Measurements from ENCODE around the gene CHMP6. TPM values are rescaled to one million over a fixed set of nuclear protein-coding genes. Genes with fewer than 3 reads are reported as not detected.

The CHMP6 gene
- total and polyA plus RNA-seq, 12 donors: 17.5 to 30.6 (median 22.8) TPM

DNA sequence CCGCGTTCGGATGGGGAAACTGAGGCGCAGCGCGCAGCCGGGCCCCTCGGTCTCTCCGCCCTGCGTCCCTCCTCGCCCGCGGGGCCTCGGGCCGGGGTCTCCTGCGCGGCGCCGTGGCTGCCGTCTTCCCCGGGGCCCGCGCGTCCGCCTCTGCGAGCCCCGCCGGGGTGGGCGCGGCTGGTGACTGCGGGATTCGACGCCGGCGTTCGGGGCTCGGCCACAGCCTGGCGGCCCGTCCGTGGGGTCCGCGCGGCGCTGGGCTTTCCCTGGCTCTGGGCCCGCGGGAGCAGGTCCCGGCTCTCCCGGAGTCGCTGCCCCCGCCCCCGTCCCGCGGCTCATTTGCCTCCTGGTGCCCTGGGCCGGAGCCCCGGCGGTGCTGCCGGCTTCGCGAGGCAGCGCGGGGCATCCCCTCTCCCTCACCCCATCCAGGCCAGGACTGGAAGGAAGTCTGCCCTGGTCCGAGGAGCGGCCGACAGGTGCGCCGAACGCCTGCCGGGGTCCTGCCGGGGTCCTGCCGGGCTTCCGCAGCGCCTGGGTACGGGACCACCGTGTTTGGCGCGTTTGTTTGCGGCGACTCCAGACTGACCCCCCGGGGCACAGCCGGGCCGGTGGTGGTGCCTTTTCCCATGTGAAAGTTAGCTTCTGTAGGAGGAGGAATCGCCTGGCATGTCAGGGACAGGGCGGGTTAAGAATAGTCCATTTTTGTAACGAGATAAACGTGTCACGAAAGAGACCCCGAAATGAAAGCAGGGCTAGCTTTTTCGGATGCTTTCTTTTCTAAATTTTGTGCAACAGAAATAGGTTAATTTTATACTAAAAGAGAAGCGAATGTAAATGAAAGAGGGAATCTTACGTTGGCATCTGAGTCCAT, 671 bp downstream of the CHMP6 start:
- TF ChIP-seq, protein P1, sequence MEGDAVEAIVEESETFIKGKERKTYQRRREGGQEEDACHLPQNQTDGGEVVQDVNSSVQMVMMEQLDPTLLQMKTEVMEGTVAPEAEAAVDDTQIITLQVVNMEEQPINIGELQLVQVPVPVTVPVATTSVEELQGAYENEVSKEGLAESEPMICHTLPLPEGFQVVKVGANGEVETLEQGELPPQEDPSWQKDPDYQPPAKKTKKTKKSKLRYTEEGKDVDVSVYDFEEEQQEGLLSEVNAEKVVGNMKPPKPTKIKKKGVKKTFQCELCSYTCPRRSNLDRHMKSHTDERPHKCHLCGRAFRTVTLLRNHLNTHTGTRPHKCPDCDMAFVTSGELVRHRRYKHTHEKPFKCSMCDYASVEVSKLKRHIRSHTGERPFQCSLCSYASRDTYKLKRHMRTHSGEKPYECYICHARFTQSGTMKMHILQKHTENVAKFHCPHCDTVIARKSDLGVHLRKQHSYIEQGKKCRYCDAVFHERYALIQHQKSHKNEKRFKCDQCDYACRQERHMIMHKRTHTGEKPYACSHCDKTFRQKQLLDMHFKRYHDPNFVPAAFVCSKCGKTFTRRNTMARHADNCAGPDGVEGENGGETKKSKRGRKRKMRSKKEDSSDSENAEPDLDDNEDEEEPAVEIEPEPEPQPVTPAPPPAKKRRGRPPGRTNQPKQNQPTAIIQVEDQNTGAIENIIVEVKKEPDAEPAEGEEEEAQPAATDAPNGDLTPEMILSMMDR (IDR thresholded peaks at IDR 0.05): no peak
- H3K4me1 ChIP-seq: peaks cover 11 to 41% (median 32%) of the 10 kb centered on the region in 9 donors
- DNase-seq (no peak), ATAC-seq (peak in 3 of 8 donors; percentile 2 to 21 (median 9))
- H3K27ac ChIP-seq: peak overlapping the region in 9 of 10 donors; percentile 36 to 90 (median 76)
- no peaks in the 10 kb centered on the region for H3K9me3 ChIP-seq
- peaks cover 0 to 10% (median 0%) of the 10 kb centered on the region in 7 donors for H3K27me3 ChIP-seq
- H3K4me3 ChIP-seq: peak overlapping the region; percentile 67 to 97 (median 92)
- peaks cover 0 to 28% (median 24%) of the 10 kb centered on the region in 9 donors for H3K36me3 ChIP-seq
- intact Hi-C loops (cut with DNase I): loop anchor here in 1 of 10 donors (10.0 kb wide), 1 partner anchor 242 kb away; the partner anchor contains the start of genes NDUFAF8 and TEPSIN
- WGBS, 2 donors: 4% methylated on average over 75 to 90 of the region's 90 CpGs

DNA sequence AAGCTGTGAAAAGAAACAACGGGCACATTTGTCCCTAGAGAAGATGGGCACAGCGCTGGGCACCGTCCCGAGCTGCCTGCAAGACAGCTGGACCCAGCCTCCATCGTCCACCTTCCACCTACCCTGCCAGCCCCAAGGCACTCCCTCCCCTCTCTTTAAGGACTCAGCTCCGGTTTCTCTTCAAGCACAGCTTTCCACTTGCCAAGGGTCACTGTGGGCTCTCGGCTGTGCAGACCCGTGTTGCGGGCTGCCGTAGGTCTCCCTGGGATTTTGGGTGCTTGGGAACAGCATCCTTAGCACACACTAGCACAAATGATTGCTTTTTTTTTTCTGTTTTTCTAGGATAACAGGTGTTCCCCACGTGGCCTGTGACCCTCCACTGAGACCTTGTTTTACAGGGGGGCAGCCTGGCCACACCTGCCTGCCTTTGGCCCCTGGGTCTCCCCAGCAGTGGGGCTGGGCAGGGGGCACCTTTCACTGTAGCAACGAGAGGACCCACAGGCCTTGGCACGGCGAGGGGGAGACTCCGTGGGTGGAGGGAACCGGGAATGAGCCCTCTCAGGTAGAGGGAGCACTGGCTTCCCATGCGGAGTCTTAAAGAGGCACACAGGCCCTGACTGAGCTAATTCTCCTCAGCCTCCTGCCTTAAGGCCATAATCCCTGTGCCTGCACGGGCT, 1.4 kb downstream of the CHMP6 start:
- H3K36me3 ChIP-seq: peaks cover 0 to 36% (median 31%) of the 10 kb centered on the region in 9 donors
- peak overlapping the region; percentile 67 to 97 (median 92) for H3K4me3 ChIP-seq
- ATAC-seq: no peak
- TF ChIP-seq, protein P1 (IDR thresholded peaks at IDR 0.05): no peak
- H3K27ac ChIP-seq: peak overlapping the region in 1 of 10 donors; percentile 88
- peaks cover 11 to 35% (median 32%) of the 10 kb centered on the region in 9 donors for H3K4me1 ChIP-seq
- H3K27me3 ChIP-seq: peaks cover 0 to 10% (median 0%) of the 10 kb centered on the region in 7 donors
- H3K9me3 ChIP-seq: no peaks in the 10 kb centered on the region
- WGBS, 2 donors: 62% methylated on average over 18 of the region's 18 CpGs
- DNase-seq: no peak
- intact Hi-C loops (cut with DNase I): loop anchor here in 1 of 10 donors (10.0 kb wide), 1 partner anchor 242 kb away; the partner anchor contains the start of genes NDUFAF8 and TEPSIN

DNA sequence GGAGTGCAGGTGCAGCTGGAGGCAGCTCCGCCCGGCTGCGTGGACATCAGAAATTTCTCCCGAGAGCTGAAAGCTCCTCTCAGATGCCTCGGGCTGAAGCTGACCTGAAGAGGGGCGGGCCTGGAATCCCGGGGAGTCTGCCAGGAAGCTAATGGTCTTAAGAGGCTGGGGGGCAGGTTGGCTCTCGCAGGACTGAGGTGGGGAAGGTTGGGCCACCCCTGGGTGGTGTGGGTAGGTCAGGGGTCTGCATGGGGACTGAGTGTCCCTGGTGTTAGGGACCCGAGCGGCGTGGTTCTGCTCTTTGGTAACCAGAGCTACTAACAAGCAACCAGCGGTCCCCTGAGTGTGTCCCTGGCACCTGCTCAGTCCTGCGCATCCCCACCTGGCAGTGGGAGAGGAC, 3.5 kb downstream of the CHMP6 start:
- WGBS, 2 donors: 93 to 94% methylated on average over 13 of the region's 13 CpGs
- H3K4me3 ChIP-seq: no peak overlapping the region
- H3K9me3 ChIP-seq: no peaks in the 10 kb centered on the region
- no peak for DNase-seq
- H3K27me3 ChIP-seq: no peaks in the 10 kb centered on the region
- H3K4me1 ChIP-seq: peaks cover 11 to 27% (median 24%) of the 10 kb centered on the region in 9 donors
- TF ChIP-seq, protein P1 (IDR thresholded peaks at IDR 0.05): no peak
- intact Hi-C loops (cut with DNase I): loop anchor here in 1 of 10 donors (10.0 kb wide), 1 partner anchor 240 kb away; the partner anchor contains the start of genes NDUFAF8 and TEPSIN
- no peak for ATAC-seq
- peaks cover 0 to 56% (median 49%) of the 10 kb centered on the region in 9 donors for H3K36me3 ChIP-seq
- no peak overlapping the region for H3K27ac ChIP-seq
